H1 (cell line): ENCODE results near the gene BCAS3. TPM values are rescaled to one million over a fixed set of nuclear protein-coding genes. Genes with fewer than 3 reads are reported as not detected.

Experiments used
- CTCF ChIA-PET: fragments of 300-600 bp; sonication (Branson Sonifier 250); formaldehyde crosslinking; loops from one replicate; lab custom pipeline; 2021; ENCODE audit not compliant: partially characterized antibody; lab: Charles Lee
- POLR2A ChIA-PET: fragments of 300-600 bp; sonication (Branson Sonifier 250); formaldehyde crosslinking; loops from one replicate; lab custom pipeline; 2021; ENCODE audit warnings: inconsistent platforms; ENCODE audit not compliant: partially characterized antibody; lab: Charles Lee
- DNase-seq, 2 experiments: peaks; one replicate each; pipeline versions ENCODE4 v3.0.0 to v3.0.0-alpha.2; 2010 to 2022; ENCODE audit warnings: low spot score in 2 of 2, low read depth in 1 of 2, mixed read lengths in 1 of 2
- FAIRE-seq: peaks from 2 replicates; lab custom pipeline; 2011; peaks lifted over from hg19 to GRCh38; lab: Jason Lieb, UNC
- H2AFZ ChIP-seq: 2 replicates; pipeline ENCODE4 v1.8.1; 2012; ENCODE audit warnings: low read length, inconsistent platforms
- H2AK5ac ChIP-seq: 2 replicates; pipeline ENCODE4 v1.6.1; 2013; ENCODE audit warnings: low read depth, low read length
- H2BK120ac ChIP-seq: replicated peaks from 2 replicates; pipeline ENCODE3; 2013; ENCODE audit warnings: low read depth, low read length, inconsistent platforms
- H2BK12ac ChIP-seq: 2 replicates; pipeline ENCODE4 v1.6.1; 2013; ENCODE audit warnings: low read depth, low read length
- H2BK15ac ChIP-seq: 2 replicates; pipeline ENCODE4 v1.6.1; 2013; ENCODE audit warnings: low read length
- H2BK20ac ChIP-seq: 2 replicates; pipeline ENCODE4 v1.6.1; 2013; ENCODE audit warnings: low read length
- H2BK5ac ChIP-seq: 2 replicates; pipeline ENCODE4 v1.6.1; 2013; ENCODE audit warnings: low read depth, low read length
- H3K14ac ChIP-seq: 2 replicates; pipeline ENCODE4 v1.6.1; 2013; ENCODE audit warnings: inconsistent platforms; ENCODE audit not compliant: insufficient read length
- H3K18ac ChIP-seq: 2 replicates; pipeline ENCODE4 v1.6.1; 2013; ENCODE audit warnings: low read length; ENCODE audit errors: extremely low read depth
- H3K23ac ChIP-seq: 2 replicates; pipeline ENCODE4 v1.6.1; 2013; ENCODE audit warnings: inconsistent platforms; ENCODE audit not compliant: insufficient read length
- H3K23me2 ChIP-seq: 2 replicates; pipeline ENCODE4 v1.6.1; 2013; ENCODE audit warnings: low read depth, low read length
- H3K27ac ChIP-seq: 2 replicates; pipeline ENCODE4 v1.6.1; 2011; ENCODE audit warnings: low read depth, low read length, inconsistent platforms
- H3K27me3 ChIP-seq, 4 experiments: replicated peaks in 1 of 4; 1 replicate in 1 of 4; 2 replicates in 3 of 4; pipeline versions ENCODE4 v1.6.1 to v1.8.1; 2011 to 2013; ENCODE audit warnings: low read length in 3 of 4, mild to moderate bottlenecking in 3 of 4, inconsistent platforms in 2 of 4, mixed read lengths in 2 of 4, moderate library complexity in 1 of 4; ENCODE audit not compliant: control insufficient read depth in 3 of 4, insufficient read depth in 3 of 4; ENCODE audit errors: extremely low read depth in 1 of 4
- H3K36me3 ChIP-seq, 4 experiments: 2 replicates each; pipeline versions ENCODE4 v1.6.1 to v1.8.1; 2011 to 2013; ENCODE audit warnings: mild to moderate bottlenecking in 4 of 4, low read length in 3 of 4, moderate library complexity in 2 of 4, control low read depth in 1 of 4, inconsistent platforms in 1 of 4; ENCODE audit not compliant: insufficient read depth in 4 of 4, control insufficient read depth in 2 of 4
- H3K4ac ChIP-seq: replicated peaks from 2 replicates; pipeline ENCODE3; 2013; ENCODE audit warnings: low read length, low read depth, mixed read lengths, inconsistent platforms; ENCODE audit not compliant: insufficient read length
- H3K4me1 ChIP-seq, 4 experiments: replicated peaks in 1 of 4; 1 replicate in 1 of 4; 2 replicates in 3 of 4; pipeline versions ENCODE4 v1.6.1 to v1.8.1; 2011 to 2013; ENCODE audit warnings: low read length in 3 of 4, inconsistent platforms in 2 of 4, mixed read lengths in 1 of 4; ENCODE audit not compliant: insufficient read depth in 4 of 4, control insufficient read depth in 3 of 4
- H3K4me2 ChIP-seq, 2 experiments: 2 replicates each; pipeline versions ENCODE4 v1.6.1 to v1.8.1; 2011 to 2013; ENCODE audit warnings: low read depth in 2 of 2, low read length in 2 of 2, control low read depth in 1 of 2, inconsistent platforms in 1 of 2, mild to moderate bottlenecking in 1 of 2; ENCODE audit not compliant: insufficient read depth in 1 of 2
- H3K4me3 ChIP-seq, 4 experiments: fragments of 200-600, 300-600 bp in 1 of 4; sonication (generic), shearing (Covaris generic), sonication (Bioruptor Twin) in 1 of 4; 2 replicates each; pipeline versions ENCODE4 v1.5.1 to v1.8.1; 2011 to 2016; ENCODE audit warnings: low read length in 4 of 4, low read depth in 3 of 4, control low read depth in 2 of 4, inconsistent platforms in 2 of 4, mild to moderate bottlenecking in 2 of 4, mixed read lengths in 1 of 4, moderate library complexity in 1 of 4; ENCODE audit not compliant: insufficient read depth in 2 of 4; ENCODE audit errors: extremely low read depth in 1 of 4
- H3K56ac ChIP-seq: replicated peaks from 2 replicates; pipeline ENCODE3; 2013; ENCODE audit warnings: low read depth, mild to moderate bottlenecking, mixed read lengths, low read length, inconsistent platforms; ENCODE audit not compliant: insufficient read length
- H3K79me1 ChIP-seq: 2 replicates; pipeline ENCODE4 v1.6.1; 2013; ENCODE audit warnings: low read depth, low read length, control low read depth
- H3K79me2 ChIP-seq, 2 experiments: 2 replicates each; pipeline versions ENCODE4 v1.6.1 to v1.8.1; 2012 to 2013; ENCODE audit warnings: low read length in 2 of 2, mild to moderate bottlenecking in 2 of 2, inconsistent platforms in 1 of 2; ENCODE audit not compliant: insufficient read depth in 2 of 2, control insufficient read depth in 1 of 2
- H3K9ac ChIP-seq, 4 experiments: replicated peaks in 1 of 4; 1 replicate in 1 of 4; 2 replicates in 3 of 4; pipeline versions ENCODE4 v1.6.1 to v1.8.1; 2011 to 2013; ENCODE audit warnings: low read depth in 3 of 4, low read length in 3 of 4, control low read depth in 2 of 4, mild to moderate bottlenecking in 2 of 4, moderate library complexity in 2 of 4, inconsistent platforms in 1 of 4; ENCODE audit errors: extremely low read depth in 1 of 4
- H3K9me3 ChIP-seq, 2 experiments: 2 replicates each; pipeline versions ENCODE4 v1.6.1 to v1.8.1; 2012 to 2013; ENCODE audit warnings: mild to moderate bottlenecking in 2 of 2, moderate library complexity in 2 of 2, control low read depth in 1 of 2, inconsistent platforms in 1 of 2, low read depth in 1 of 2, low read length in 1 of 2, mixed read lengths in 1 of 2; ENCODE audit not compliant: insufficient read depth in 2 of 2
- H4K20me1 ChIP-seq, 2 experiments: replicated peaks in 1 of 2; 2 replicates each; pipeline versions ENCODE3 to v1.8.1; 2011 to 2013; ENCODE audit warnings: inconsistent platforms in 2 of 2, low read length in 2 of 2, mild to moderate bottlenecking in 1 of 2; ENCODE audit not compliant: insufficient read depth in 2 of 2, control insufficient read depth in 1 of 2
- H4K5ac ChIP-seq: 2 replicates; pipeline ENCODE4 v1.6.1; 2013; ENCODE audit warnings: low read length, low read depth, mixed read lengths, inconsistent platforms; ENCODE audit not compliant: insufficient read length
- H4K8ac ChIP-seq: 2 replicates; pipeline ENCODE4 v1.8.0; 2013; ENCODE audit warnings: mild to moderate bottlenecking, moderate library complexity, low read length, inconsistent platforms; ENCODE audit not compliant: insufficient read depth; ENCODE audit errors: extremely low read depth
- H4K91ac ChIP-seq: replicated peaks from 2 replicates; pipeline ENCODE3; 2013; ENCODE audit warnings: low read length, mixed read lengths, inconsistent platforms; ENCODE audit not compliant: insufficient read length
- ATF3 ChIP-seq: IDR thresholded peaks from 2 replicates; pipeline ENCODE4 v1.6.1; 2011; ENCODE audit warnings: low read depth, mild to moderate bottlenecking, low read length; ENCODE audit not compliant: insufficient read depth
- CBX8 ChIP-seq: fragments of 300-800, 300-1000 bp; sonication (generic); IDR thresholded peaks from 2 replicates; pipeline ENCODE4 v1.7.1; 2016; ENCODE audit warnings: low read depth, low read length, borderline replicate concordance
- MAX ChIP-seq: IDR thresholded peaks from 2 replicates; pipeline ENCODE4 v1.6.1; 2012; ENCODE audit warnings: inconsistent platforms
- YY1 ChIP-seq: IDR thresholded peaks from 2 replicates; pipeline ENCODE4 v1.6.1; 2011; ENCODE audit warnings: low read depth, mild to moderate bottlenecking, low read length
- WGBS, 2 experiments: shearing (Covaris generic) in 1 of 2; methylation state at CpG; one replicate each; pipeline versions ENCODE4 v1.1.6 to v1.1.7; 2013 to 2015; ENCODE audit warnings: low lambda C conversion rate in 2 of 2, mixed read lengths in 2 of 2, inconsistent platforms in 1 of 2, low coverage in 1 of 2, missing lambda C conversion rate in 1 of 2; ENCODE audit not compliant: insufficient replicate concordance in 2 of 2, insufficient coverage in 1 of 2, insufficient read length in 1 of 2; ENCODE audit errors: extremely low coverage in 1 of 2, missing lambda C conversion rate in 1 of 2; 5-methylcytosine and 5-hydroxymethylcytosine counted together
- polyA plus RNA-seq, 7 experiments: library from polyadenylated mRNA; depleted of rRNA in 3 of 7; stranded (reverse) in 5 of 7; unstranded in 2 of 7; fragments of >200 nt in 5 of 7; fragments of 200-250 nt in 2 of 7; gene quantifications; 1 replicate in 5 of 7; 2 replicates in 1 of 7; 4 replicates in 1 of 7; pipeline versions ENCODE4 v1.2.1 to v1.2.3, GENCODE V29; 2011 to 2013; ENCODE audit warnings: missing spikeins in 2 of 7, mixed read lengths in 2 of 7
- total RNA-seq: library from RNA; stranded (reverse); fragmentation: NEBNext Ultra II Directional; extraction: Animal tissue kit (Norgen Biotek cat#: 25700); gene quantifications from 2 replicates; pipeline ENCODE4 v1.2.1, GENCODE V29; 2021

Gene BCAS3
- total and polyA plus RNA-seq, 2 of the 8 experiments (the other 6 are each of a cell fraction or from before 2014, with no cell fraction given), result 9.9 to 13.3 TPM

GRCh38 chr17:61177351-61177750 is 499.7 kb downstream of the BCAS3 start:
- no peak overlapping the region for H3K27ac ChIP-seq
- no peak overlapping the region for H3K14ac ChIP-seq
- H3K56ac ChIP-seq, result no peak overlapping the region
- no peak overlapping the region for H3K4me2 ChIP-seq
- H3K27me3 ChIP-seq, result no peaks in the 10 kb centered on the region
- H3K4me1 ChIP-seq, result peaks cover 0 to 4% (median 0%) of the 10 kb centered on the region in 4 experiments; a peak in 1 of 7 replicates
- H4K20me1 ChIP-seq, result no peaks in the 10 kb centered on the region
- TF ChIP-seq MAX, result no peak
- no peak for TF ChIP-seq CBX8
- no peak for TF ChIP-seq ATF3
- no peak for TF ChIP-seq YY1
- no peak overlapping the region for H2BK12ac ChIP-seq
- no peaks in the 10 kb centered on the region for H3K79me2 ChIP-seq
- no peak overlapping the region for H4K8ac ChIP-seq
- no peak overlapping the region for H3K4ac ChIP-seq
- no peaks in the 10 kb centered on the region for H3K9me3 ChIP-seq
- H2BK120ac ChIP-seq, result no peak overlapping the region
- H3K4me3 ChIP-seq, result no peak overlapping the region
- H3K18ac ChIP-seq, result no peak overlapping the region
- H3K23ac ChIP-seq, result no peak overlapping the region
- WGBS, 2 experiments, result 90% methylated on average over 2 of the region's 2 CpGs; no CpG with 5 or more reads in 1 of the 2 experiments
- no peak overlapping the region for H2AFZ ChIP-seq
- no peak overlapping the region for H4K5ac ChIP-seq
- no peaks in the 10 kb centered on the region for H3K79me1 ChIP-seq
- ChIA-PET CTCF (no interaction called here), POLR2A (no interaction called here)
- no peak overlapping the region for H2BK5ac ChIP-seq
- H4K91ac ChIP-seq, result no peak overlapping the region
- no peaks in the 10 kb centered on the region for H3K23me2 ChIP-seq
- no peak overlapping the region for H2BK20ac ChIP-seq
- no peak overlapping the region for H3K9ac ChIP-seq
- FAIRE-seq, result no peak
- H2BK15ac ChIP-seq, result no peak overlapping the region
- no peaks in the 10 kb centered on the region for H3K36me3 ChIP-seq
- H2AK5ac ChIP-seq, result no peak overlapping the region
- DNase-seq, result no peak
